ENCODE data around the gene LIMK2.
A peak's percentile ranks its signal among the peaks of the same experiment; 100 is the strongest.
"Not testable (repeated sequence)": the region's sequence is repeated elsewhere in the genome, so short reads cannot be mapped to it uniquely, and the experiment has no call there.

The LIMK2 gene

GRCh38 chr22:31244943-31245451 lies 32.9 kb downstream of the LIMK2 start:
- no peak for TF ChIP-seq CTCF (IDR thresholded peaks at IDR 0.05; ENCODE audit: low read depth, low read length, missing control alignments)

GRCh38 chr22:31245998-31246397 lies 33.9 kb downstream of the LIMK2 start:
- H3K4me3 ChIP-seq (replicated peaks; ENCODE audit: low read depth, low read length); DNase-seq (ENCODE audit: extremely low read depth, low read depth): not testable (repeated sequence)

More at GRCh38 chr22:31244943-31245451, 32.9 kb downstream of the LIMK2 start:
- H3K4me3 ChIP-seq (replicated peaks; ENCODE audit: low read depth, low read length) = no peak overlapping the region
- no peak for DNase-seq (ENCODE audit: extremely low read depth, low read depth)

GRCh38 chr22:31246687-31247086 lies 34.6 kb downstream of the LIMK2 start:
- TF ChIP-seq CTCF (IDR thresholded peaks at IDR 0.05; ENCODE audit: low read depth, low read length, missing control alignments) = no peak
- no peak for DNase-seq (ENCODE audit: extremely low read depth, low read depth)

GRCh38 chr22:31247726-31248125 lies 35.6 kb downstream of the LIMK2 start:
- TF ChIP-seq CTCF (IDR thresholded peaks at IDR 0.05; ENCODE audit: low read depth, low read length, missing control alignments) = no peak
- DNase-seq (ENCODE audit: extremely low read depth, low read depth) = no peak
- peak overlapping the region; percentile 48 for H3K4me3 ChIP-seq (replicated peaks; ENCODE audit: low read depth, low read length)

More at GRCh38 chr22:31246687-31247086, 34.6 kb downstream of the LIMK2 start:
- no peak overlapping the region for H3K4me3 ChIP-seq (replicated peaks; ENCODE audit: low read depth, low read length)

- H3K4me3 ChIP-seq (replicated peaks; ENCODE audit: low read depth, low read length) = peak overlapping the region; percentile 48
- TF ChIP-seq CTCF (IDR thresholded peaks at IDR 0.05; ENCODE audit: low read depth, low read length, missing control alignments) = no peak
- peak; percentile 56 for DNase-seq (ENCODE audit: extremely low read depth, low read depth)
Measured at GRCh38 chr22:31248138-31248745, 36.1 kb downstream of the LIMK2 start.

- DNase-seq (ENCODE audit: extremely low read depth, low read depth) = no peak
- peak overlapping the region; percentile 48 for H3K4me3 ChIP-seq (replicated peaks; ENCODE audit: low read depth, low read length)
- no peak for TF ChIP-seq CTCF (IDR thresholded peaks at IDR 0.05; ENCODE audit: low read depth, low read length, missing control alignments)
Measured at GRCh38 chr22:31248965-31249958, 37.2 kb downstream of the LIMK2 start.

Measured in HFF-Myc (cell line).